Activated T-cell treated with anti-CD3 and anti-CD28 coated beads for 24 hours (primary cell): ENCODE results near the gene OR52A1.
"Not testable (repeated sequence)": the region's sequence is repeated elsewhere in the genome, so short reads cannot be mapped to it uniquely, and the experiment has no call there.

Experiments
- DNase-seq: peaks from one replicate; pipeline ENCODE4 v3.0.0-alpha.2; 2020; ENCODE audit warnings: low read depth

OR52A1 gene

DNA sequence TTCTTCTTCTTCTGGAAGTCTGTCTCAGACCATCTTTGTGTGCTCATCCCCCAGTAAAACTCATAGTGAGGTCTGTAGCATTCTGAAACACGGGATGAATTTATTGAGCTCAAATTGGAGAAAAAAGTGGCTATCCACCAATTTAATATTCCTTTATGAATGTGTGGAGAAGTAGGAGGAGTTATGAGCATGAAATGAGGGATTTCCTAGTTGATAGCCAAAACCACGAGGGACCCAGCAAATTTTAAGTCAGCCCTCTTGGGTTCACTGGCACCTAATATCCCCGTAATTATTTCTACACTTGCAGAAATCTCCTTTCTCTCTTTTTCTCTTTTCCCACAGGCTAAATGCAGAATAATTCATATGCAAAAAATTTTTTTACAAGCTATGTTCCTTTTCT, at the start of gene OR52A1:
Gene OR52A1, minus strand, starts transcription at position 101 of the 400 bp plus-strand sequence. CDS start 2,388 bp downstream, outside the sequence.
- no peak for DNase-seq

DNA sequence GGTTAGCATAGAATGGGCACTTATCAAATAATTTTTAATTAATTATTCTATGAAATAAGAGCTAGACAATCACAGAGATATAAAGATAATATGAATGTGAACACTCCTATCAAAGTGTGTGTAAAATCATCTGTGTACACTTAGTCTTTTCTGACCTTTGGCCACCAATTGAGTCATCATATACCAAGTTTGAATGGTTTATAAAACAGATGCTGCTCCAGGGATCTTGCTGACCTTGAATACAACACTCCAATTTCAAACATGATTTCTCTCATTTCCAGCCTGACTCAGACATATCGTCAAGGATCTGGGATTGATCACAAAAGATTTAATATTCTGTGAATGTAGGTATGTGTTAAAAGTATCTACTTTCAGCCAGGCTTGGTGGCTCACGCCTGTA, 48.8 kb upstream of the OR52A1 start:
- DNase-seq = no peak

DNA sequence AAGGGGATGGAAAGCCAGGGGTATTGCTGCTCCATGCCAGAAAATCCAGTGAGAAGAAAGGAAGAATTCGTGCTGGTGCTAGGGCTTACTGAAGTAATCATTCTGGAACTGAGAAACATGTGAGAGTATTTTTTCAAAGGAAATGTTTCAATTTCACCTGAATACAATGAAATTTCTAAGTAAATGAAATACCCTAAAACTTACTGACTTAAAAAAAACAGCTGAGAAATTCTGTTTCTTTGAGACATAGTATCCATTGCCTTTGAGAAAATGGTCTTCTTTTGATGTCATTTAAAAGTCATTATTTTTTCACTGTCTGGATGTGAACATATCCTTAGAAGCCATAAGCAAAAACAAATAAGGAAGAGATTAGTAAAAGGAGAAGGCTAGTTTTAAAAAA, 46.0 kb upstream of the OR52A1 start, which contains the start of gene OR51V1:
Gene OR51V1, minus strand, starts transcription at position 101 of the 400 bp plus-strand sequence. Its CDS starts 0 bp downstream, at position 101.
- DNase-seq = no peak

DNA sequence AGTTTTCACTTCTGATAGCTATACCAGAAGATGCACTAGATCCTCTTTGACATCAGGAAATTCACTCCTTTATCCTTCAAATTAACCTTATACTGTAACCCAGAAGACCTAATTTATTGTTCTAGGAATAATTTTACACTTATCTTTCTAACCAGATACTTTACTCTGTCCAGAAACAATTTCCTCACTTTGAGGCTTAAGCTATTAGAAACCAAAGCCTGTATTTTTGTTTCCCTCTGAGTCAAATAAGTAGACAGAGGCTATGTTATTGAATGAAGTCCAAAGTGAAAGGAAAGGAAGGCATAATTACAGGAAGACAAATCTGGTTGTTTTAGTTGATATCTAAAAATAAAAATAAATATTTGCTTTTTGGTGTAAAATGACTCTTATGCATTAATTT, 43.7 kb upstream of the OR52A1 start:
- no peak for DNase-seq

DNA sequence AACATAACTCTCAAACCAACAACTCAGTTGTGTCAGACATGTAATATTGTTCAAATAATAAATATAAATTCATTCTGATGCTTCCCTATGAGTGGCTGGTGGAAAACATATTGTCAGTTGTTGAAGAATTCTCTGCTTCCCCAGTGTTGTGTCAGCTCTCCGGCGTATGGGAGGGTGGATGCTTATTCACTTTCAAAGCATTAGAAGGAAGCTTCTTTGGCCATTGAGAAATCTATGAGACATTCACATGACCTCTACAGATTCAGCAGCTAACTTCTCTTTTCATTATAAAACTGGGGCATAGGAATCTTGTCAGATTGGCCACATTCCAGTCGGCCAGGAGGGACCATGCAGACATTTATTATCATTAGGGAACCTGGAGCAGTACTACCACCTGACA, 43.0 kb upstream of the OR52A1 start:
- no peak for DNase-seq

DNA sequence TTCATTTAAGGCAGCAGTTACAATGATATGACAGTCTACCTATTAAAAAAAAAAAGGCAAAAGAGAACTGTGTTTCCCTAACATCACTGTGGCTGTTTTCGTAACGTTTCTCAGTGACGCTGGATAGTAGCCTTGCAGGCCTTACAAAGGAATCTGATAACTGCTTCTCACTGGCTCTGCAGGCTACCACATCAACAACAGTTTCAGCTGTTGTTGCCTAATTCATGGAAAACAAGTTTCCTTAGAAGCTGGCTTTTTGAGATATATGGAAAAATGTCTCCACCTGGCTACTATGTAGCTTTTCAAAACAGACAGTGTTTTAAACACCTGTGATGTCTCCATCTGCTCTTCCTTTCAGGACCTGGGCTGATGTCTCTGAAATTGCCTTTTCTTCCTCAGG, 42.2 kb upstream of the OR52A1 start:
- DNase-seq = no peak

DNA sequence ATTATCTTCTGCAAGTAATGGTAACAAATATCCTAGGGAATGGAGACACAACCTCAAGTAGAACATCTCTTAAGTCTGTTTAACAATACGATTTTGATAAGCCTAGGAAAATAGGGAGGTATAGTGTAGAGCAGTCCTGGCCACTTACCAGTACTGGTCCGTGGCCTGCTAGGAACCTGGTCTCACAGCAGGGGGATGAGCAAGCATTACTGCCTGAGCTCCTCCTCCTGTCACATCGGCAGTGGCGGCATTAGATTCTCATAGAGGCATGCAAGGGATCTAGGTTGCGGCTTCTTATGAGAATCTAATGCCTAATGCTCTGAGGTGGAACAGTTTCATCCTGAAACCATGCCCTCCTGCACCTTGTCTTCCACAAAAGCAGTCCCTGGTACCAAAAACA, 41.5 kb upstream of the OR52A1 start:
- DNase-seq = no peak

DNA sequence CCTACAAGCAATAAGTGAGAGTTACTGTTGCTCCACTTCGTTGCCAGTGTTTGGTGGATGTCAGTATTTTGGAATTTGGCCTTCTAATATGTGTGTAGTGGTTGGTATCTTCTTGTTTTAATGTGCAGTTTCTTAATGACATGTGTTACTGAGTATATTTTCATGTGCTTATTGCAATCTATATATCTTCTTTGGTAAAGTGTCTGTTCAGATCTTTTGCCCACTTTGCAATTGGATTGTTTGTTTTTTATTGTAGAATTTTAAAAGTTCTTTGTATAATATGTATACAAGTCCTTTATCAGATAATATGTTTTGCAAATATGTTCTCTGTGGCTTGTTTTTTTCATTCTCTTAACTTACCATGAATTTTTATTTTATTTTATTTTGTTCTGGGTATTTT, 38.2 kb upstream of the OR52A1 start:
- no peak for DNase-seq

DNA sequence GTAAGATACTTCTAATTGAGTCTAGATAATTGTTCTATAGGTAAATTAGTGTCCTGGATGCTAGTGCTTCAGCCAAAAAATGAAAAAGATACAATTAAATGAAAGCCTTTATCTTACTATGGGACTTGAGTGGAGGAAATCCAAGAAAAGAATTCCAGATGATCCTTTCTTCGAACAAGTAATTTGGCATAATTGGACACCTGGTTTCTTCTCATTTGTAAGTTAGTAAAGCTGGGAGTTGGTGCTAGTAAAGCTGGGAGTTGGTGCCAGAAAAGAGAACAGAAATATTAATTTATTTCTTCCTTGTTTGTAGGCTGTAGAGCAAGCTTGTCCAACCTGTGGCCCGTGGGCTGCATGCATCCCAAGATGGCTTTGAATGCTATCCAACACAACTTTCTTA, 33.6 kb upstream of the OR52A1 start:
- no peak for DNase-seq

DNA sequence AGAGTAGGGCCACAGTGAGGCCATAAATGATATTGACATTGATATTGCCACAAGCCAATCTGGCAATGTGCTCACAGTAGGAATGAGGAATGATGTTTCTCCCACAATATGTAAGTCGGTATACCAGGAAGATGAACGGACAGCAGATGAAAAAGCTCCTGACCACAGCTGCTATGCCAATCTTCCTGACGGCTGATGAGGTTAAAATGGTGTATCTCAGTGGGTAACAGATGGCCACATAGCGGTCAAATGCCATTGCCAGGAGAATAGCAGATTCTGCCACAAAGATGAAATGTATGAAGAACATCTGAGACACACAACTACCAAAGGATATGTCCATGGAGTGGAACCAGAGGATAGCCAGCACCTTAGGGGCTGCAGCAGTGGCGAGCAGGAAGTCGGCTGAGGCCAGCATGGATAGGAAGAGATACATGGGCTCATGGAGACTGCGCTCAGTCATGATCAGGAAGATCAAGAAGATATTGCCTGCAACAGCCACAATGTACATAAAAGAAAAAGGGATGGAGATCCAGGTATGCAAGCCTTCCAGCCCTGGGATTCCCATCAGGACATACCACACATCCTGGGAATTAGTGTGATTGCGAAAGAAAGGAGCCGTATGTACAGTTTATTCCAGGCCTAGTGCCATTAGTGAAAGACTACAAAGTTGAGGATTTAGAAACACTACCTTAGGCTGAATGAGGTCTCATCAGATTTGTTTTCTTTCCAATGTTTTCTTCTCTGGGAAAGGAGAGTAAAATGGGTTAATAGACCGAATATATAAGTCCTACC, 23.7 kb upstream of the OR52A1 start:
- DNase-seq = no peak

DNA sequence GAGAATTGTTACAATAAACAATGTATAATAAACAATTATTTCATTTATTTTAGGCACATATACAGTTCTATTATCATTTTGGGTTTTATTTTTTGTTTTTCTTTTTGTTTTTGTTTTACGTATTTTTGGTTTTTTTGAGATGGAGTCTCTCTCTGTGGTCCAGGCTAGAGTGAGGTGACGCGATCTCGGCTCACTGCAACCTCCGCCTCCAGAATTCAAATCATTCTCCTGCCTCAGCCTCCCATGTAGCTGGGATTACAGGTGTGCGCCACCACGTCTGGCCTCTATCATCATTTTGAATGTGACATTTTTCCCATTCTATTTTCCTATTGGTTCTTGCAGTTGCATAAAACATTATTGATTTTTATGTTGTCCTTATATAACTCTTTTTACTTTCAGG, 20.4 kb upstream of the OR52A1 start:
- DNase-seq = no peak

DNA sequence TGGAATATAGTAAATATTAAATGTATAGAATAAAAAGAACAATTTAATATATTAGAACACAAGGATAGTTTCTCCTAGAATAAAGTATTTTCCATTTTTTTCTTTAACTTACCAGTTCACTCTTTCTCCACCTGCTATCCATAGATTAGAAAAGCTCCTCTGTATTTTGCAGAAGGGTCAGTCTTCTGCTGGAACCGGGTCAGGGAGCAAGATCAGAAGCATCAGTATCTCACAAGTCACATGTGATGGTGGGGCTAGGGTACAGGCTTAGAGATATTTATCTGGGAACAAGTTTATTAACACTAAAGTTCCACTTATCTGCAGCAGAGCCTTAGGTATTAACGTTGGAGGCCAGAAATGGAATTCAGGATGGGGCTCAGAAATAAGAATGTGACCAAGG, 17.3 kb upstream of the OR52A1 start:
- DNase-seq = no peak

DNA sequence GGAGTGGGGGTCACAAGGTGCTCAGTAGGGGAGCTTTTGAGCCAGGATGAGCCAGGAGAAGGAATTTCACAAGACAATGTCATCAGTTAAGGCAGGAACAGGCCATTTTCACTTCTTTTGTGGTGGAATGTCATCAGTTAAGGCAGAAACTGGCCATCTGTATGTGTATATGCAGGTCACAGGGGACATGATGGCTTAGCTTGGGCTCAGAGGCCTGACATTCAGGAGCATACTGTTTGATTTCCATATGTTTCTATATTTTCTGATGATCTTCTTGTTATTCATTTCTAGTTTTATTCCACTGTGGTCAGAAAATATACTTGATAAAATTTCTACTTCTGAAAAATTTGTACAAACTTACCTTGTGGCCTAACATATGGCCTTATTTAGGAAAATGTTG, 11.3 kb upstream of the OR52A1 start:
- not testable (repeated sequence) for DNase-seq

DNA sequence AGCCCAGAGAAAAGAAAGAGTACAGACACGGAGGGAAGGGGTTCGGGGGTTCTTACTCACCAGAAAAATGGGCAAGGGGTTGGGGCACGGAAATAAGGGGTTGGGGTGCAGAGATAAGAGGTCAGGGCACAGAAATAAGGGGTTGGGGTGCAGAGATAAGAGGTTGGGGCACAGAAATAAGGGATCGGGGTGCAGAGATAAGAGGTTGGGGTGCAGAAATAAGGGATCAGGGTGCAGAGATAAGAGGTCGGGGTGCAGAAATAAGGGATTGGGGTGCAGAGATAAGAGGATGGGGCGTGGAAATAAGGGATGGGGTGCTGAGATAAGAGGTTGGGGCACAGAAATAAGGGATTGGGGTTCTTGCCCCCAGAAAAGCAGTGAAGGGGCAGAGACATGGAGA, 10.2 kb upstream of the OR52A1 start:
- not testable (repeated sequence) for DNase-seq

DNA sequence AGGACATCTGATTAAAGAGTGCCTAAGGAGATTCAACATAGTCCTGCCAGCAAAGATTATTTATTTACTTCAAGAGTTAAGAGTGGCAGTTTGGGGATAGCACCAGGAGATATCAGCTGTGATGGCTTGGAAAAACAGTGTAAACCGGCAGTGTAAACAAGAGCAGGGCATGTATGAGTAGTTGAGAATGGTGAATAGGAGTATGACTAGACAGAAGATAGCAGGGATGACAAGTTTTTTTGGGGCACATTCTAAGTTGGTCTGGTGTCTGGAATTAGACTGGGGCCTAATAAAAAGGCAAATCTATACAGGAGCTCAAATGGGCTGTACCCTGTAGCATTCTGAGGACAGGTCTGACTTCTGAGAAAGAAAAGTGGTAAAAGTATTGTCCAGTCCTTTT, 6.5 kb upstream of the OR52A1 start:
- not testable (repeated sequence) for DNase-seq

DNA sequence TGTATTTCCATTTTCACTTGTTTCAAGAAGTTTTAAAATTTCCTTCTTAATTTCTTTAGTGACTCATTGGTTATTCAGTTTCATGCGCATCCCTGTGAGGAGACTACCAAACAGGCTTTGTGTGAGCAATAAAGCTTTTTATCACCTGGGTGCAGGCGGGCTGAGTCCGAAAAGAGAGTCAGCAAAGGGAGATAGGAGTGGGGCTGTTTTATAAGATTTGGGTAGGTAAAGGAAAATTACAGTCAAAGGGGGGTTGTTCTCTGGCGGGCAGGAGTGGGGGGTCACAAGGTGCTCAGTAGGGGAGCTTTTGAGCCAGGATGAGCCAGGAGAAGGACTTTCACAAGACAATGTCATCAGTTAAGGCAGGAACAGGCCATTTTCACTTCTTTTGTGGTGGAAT, 5.7 kb upstream of the OR52A1 start:
- DNase-seq = not testable (repeated sequence)

DNA sequence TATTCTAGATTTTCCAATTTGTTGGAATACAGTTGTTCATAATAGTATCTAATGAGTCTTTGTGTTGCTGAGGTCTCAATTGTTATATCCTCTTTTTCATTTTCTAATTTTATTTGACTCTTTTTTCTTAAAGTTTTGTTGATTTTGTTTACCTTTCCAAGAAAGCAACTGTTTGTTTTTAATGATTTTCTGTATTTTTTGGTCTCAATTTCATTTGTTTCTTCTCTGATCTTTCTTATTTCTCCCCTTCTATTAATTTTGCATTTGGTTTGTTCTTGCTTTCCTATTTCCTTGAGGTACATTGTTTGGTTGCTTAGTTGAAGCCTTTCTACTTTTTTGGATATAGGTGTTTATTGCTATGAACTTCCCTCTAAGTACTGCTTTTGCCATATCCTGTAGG, 5.2 kb upstream of the OR52A1 start:
- DNase-seq = no peak

DNA sequence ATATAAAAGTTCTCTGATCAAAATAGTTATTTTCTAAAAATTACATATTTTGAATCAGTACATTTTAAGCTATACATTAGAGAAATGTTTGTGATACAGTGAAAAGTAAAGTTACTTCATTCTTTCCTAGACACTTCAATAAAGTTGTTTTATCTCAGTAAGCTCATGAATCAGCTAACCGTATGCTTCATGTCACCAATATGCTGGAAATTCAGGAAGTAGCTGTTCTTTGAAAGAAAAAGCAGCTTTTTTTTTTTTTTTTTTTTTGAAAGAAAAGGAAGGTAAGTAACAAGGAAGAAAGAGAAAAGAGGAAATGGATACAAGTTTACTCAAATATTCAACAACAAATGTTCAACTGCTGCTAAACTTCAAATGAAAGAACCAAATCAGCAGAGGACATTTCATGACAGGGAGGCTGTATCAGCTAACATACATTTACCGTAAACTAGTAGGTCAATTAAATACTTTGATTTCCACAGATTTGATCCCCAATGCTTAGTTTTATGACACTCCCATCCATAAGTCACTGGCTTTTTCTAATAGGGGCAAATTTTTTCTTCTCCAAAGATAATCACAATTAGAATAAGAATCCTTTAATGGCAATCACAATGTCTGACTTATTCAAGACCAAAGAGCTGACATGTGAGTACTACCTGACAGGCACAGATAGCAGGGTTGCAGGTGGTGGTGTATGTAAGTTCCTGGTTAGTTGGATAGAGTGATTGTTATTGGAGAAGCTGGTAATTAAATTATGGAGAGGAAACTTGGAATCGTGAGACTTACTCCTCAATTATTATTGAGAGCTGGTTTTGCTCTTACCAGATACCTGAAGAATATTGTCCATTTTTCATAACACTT, 754 bp downstream of the OR52A1 start:
- no peak for DNase-seq

DNA sequence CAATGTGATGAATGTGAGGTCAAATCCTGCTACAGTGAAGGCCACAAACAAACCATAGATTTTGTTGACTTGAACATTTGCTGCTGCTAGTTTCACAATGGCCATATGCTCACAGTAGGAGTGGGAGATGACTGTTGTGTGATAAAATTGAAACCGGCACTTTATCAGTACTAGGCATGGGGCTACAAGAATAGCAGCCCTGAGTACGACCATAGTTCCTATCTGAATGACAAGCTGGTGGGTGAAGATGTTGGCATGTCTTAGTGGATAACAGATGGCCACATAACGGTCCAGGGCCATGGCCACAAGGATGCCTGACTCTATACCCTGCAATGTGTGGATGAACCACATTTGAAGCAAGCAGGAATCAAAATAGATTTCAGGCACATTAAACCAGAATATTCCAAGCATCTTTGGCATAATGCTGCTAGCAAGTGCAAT, 2.8 kb downstream of the OR52A1 start:
- no peak for DNase-seq

DNA sequence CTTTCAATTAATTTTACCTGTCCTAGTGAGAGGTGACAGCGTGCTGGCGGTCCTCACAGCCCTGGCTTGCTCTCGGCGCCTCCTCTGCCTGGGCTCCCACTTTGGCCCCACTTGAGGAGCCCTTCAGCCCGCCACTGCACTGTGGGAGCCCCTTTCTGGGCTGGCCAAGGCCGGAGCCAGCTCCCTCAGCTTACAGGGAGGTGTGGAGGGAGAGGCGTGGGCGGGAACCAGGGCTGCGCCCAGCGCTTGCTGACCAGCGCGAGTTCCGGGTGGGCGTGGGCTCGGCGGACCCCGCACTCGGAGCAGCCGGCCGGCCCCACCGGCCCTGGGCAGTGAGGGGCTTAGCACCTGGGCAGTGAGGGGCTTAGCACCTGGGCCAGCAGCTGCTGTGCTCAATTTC, 10.4 kb downstream of the OR52A1 start:
- not testable (repeated sequence) for DNase-seq

DNA sequence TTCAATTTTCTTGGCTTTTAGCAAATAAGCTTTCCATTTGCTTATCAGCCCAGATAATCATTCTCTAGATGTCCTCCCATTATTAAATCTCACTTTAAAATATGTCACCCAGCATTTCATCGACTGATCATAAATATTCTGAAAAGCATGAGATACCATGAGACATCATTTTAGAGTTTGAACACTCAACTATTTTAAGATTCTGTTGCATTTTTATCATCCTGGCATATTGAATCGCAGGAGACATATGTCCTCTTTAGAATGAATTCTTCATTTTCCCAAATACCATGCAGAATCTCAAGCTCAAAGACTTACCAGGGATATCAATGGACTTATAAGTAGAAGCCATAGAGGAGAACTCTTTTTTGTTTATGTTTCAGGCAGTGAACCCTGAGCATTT, 16.6 kb downstream of the OR52A1 start, which contains the start of gene OR52A5:
Gene OR52A5, minus strand, starts transcription at position 361 of the 400 bp plus-strand sequence. CDS start 5,714 bp downstream, outside the sequence.
- no peak for DNase-seq

DNA sequence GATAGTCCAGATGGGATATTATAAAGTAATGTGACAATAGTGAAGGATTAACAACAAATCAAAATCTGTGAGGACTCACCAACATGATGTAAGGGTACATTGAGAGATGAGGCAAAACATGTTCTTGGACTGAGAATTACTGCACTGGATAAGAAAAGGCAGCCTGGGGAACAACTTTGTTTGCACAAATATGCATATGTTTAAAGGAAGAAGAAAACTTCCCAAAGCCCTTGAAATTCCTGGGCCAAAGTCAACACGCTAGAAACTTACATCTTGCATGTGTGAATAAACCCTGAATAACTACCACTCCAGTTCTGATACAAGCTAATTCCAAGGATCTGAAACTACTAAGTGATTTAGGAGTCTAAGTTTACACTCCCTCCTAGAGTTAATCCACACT, 17.5 kb downstream of the OR52A1 start:
- no peak for DNase-seq

DNA sequence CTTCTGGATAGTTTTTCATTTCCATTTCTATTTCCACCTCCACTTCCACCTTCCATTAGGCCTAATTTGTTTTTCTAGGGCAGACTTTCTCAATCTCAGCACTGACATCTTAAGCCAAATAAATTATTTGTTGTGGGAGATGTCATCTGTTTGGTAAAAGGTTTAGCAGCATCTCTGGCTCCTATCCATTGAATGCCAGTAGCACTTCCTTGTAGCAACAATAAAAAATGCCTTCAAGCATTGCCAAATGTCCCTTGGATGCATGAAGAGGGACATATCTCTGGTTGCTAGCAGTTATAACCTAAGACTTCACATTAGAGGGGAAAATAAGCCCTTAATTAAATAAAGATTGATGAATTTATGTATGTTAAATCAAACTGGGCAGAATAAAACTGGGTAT, 18.3 kb downstream of the OR52A1 start:
- DNase-seq = no peak
